Measurements from ENCODE around the gene PIP5K1C.

Gene PIP5K1C

DNA sequence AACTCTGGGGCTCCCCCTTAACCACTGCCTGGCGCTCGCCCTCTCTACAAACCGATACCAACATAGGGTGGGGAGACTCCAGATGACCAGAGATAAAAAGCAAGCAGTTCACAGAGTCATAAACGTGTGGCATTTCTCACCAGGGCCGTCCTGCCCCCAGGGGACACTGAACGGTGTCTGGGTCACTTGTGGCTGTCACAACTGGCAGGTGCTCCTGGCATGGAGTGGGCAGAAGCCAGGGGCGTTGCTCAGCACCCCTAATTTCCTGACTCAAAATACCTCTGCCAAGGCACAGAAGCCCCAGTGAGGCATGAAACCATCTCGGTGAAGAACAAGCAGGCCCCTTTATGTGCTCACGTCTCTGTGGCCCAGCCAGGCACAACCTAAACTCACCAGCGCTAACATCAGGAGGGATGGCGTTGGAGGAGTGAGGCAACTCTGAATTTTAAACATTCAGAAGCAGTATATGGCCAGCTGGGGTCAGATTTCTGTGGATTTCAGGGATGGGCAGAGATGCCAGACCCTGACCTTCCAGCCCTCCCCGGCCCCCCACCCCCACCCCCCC is 1.8 kb downstream of the PIP5K1C start:
- peak overlapping the region; percentile 84 for H3K4me3 ChIP-seq (ENCODE audit: low read depth, low read length)
- DNase-seq (ENCODE audit: low read depth) = peak; percentile 55
- TF ChIP-seq CTCF (conservative IDR thresholded peaks at IDR 0.05; ENCODE audit: low read depth, low read length) = no peak

- no peak for DNase-seq (ENCODE audit: low read depth)
- H3K4me3 ChIP-seq (ENCODE audit: low read depth, low read length) = no peak overlapping the region
- TF ChIP-seq CTCF (conservative IDR thresholded peaks at IDR 0.05; ENCODE audit: low read depth, low read length) = no peak
Observed at GRCh38 chr19:3697671-3698385, 2.4 kb downstream of the PIP5K1C start.

DNA sequence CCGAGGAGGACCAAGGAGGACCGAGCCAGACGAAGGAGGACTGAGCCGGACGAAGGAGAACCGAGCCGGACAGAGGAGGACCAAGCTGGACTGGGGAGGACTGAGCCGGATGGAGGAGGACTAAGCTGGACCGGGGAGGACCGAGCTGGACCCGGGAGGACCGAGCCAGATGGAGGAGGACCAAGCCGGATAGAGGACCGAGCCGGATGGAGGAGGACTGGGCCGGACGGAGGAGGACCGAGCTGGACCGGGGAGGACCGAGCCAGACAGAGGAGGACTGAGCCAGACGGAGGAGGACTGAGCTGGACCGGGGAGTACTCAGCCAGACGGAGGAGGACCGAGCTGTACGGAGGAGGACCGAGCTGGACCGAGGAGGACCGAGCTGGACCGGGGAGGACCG is 3.2 kb downstream of the PIP5K1C start:
- no peak overlapping the region for H3K4me3 ChIP-seq (ENCODE audit: low read depth, low read length)
- TF ChIP-seq CTCF (conservative IDR thresholded peaks at IDR 0.05; ENCODE audit: low read depth, low read length) = no peak
- no peak for DNase-seq (ENCODE audit: low read depth)

DNA sequence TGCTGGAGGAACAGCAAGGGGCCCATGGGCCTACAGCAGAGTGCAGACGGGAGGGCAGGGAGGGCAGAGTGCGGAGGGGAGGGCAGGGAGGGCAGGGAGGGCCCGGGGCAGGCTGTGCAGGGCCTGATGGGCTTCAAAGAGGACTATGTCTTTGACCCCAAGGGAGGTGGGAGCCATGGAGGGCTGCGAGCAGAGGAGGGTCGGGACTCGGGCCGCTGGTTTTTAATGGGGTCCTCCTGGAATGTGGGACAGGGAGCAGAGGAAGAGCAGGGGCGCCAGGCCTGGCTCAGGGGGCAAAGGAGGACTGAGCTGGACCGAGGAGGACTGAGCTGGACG is 3.6 kb downstream of the PIP5K1C start:
- TF ChIP-seq CTCF (conservative IDR thresholded peaks at IDR 0.05; ENCODE audit: low read depth, low read length) = no peak
- no peak overlapping the region for H3K4me3 ChIP-seq (ENCODE audit: low read depth, low read length)
- DNase-seq (ENCODE audit: low read depth) = no peak

GRCh38 chr19:3695986-3696659 is 4.1 kb downstream of the PIP5K1C start:
- TF ChIP-seq CTCF (conservative IDR thresholded peaks at IDR 0.05; ENCODE audit: low read depth, low read length) = no peak
- no peak overlapping the region for H3K4me3 ChIP-seq (ENCODE audit: low read depth, low read length)
- DNase-seq (ENCODE audit: low read depth) = no peak

DNA sequence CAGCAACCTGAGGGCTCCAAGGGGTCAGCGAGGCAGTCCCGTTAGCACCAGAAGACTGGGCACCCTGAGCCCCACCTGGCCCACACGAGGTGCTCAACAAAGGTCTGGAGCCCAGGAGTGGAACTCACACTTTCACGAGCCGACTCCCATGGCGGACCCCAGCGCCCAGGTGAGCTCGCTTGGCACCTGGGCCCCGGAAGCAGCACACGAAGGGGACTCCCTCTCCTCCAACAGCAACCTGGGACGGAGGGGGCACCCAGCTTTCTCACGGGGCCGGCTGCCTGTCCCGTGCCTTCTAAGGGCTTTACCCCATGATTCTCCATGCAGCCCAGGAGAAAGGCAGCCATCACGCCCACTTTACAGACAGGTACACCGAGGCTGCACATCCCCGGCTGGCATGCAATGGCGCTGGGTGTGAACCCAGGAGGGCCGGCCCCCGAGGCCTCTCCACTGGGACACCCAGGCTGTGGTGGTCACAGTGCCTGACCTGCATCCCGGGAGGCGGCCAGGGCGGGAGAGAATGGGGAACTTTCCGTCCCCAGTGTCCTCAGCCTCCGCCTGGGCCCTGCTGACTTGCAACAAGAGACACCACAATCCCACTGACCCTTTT is 5.0 kb downstream of the PIP5K1C start:
- TF ChIP-seq CTCF (conservative IDR thresholded peaks at IDR 0.05; ENCODE audit: low read depth, low read length) = no peak
- H3K4me3 ChIP-seq (ENCODE audit: low read depth, low read length) = no peak overlapping the region
- no peak for DNase-seq (ENCODE audit: low read depth)
